ENCODE measurements around the gene KIFAP3.

DNA sequence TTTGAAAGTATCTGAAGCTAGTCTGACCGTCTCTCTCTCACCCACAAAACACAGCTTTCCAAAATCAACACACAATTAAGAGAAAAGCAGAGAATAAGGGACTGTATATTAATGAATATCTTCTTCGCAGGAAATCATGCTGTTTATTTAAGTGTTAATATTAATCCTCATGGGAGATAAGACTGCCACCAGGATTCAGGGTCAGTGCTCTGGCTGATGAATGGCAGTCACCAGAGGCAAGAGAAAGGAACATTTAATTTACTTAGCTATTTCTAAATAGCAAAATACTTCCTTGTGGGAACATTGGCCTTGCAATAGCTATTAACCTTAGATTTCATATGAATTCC, 183.0 kb downstream of the KIFAP3 start:
- TF ChIP-seq, protein P1, sequence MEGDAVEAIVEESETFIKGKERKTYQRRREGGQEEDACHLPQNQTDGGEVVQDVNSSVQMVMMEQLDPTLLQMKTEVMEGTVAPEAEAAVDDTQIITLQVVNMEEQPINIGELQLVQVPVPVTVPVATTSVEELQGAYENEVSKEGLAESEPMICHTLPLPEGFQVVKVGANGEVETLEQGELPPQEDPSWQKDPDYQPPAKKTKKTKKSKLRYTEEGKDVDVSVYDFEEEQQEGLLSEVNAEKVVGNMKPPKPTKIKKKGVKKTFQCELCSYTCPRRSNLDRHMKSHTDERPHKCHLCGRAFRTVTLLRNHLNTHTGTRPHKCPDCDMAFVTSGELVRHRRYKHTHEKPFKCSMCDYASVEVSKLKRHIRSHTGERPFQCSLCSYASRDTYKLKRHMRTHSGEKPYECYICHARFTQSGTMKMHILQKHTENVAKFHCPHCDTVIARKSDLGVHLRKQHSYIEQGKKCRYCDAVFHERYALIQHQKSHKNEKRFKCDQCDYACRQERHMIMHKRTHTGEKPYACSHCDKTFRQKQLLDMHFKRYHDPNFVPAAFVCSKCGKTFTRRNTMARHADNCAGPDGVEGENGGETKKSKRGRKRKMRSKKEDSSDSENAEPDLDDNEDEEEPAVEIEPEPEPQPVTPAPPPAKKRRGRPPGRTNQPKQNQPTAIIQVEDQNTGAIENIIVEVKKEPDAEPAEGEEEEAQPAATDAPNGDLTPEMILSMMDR (IDR thresholded peaks at IDR 0.05; ENCODE audit: low read depth, low read length, poor library complexity, severe bottlenecking), result no peak
- no peak for TF ChIP-seq EZH2phosphoT487 (IDR thresholded peaks at IDR 0.05; ENCODE audit: borderline replicate concordance, low read length)
